ENCODE measurements around the gene SLC66A1. TPM values are rescaled to one million over a fixed set of nuclear protein-coding genes. Genes with fewer than 3 reads are reported as not detected.

Gene SLC66A1
- total RNA-seq, 1 donor from 2014 or later: 18.8 TPM

DNA sequence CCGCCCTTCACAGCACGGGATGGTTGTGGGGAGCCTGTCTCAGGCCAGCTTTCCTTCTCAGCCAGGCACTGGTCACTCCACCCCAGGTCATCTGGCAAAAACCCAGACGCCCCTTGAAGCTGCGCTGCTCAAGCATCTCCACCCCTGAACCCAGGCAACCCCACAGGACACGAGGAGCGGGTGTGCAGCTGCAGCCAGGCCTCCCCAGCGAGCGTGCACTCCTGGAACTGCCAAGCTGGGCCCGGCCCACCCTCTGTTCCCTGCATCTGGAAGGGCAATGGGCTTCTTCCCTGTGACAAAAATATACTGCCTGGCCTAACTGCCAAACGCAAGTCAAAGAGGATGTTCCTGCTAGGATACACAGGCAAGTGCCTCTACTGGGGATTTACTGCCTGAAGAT, 39.7 kb downstream of the SLC66A1 start:
- Mint-ChIP-seq H3K36me3 (ENCODE audit: low read depth) (peaks cover 32% of the 10 kb centered on the region), H3K4me1 (ENCODE audit: low read depth) (no peaks in the 10 kb centered on the region), H3K9me3 (ENCODE audit: low read depth) (no peaks in the 10 kb centered on the region), H3K27me3 (ENCODE audit: low read depth) (no peaks in the 10 kb centered on the region), H3K4me3 (ENCODE audit: unreplicated experiment) (no peak overlapping the region), H3K27ac (ENCODE audit: unreplicated experiment) (no peak overlapping the region)
- TF ChIP-seq, protein P1, sequence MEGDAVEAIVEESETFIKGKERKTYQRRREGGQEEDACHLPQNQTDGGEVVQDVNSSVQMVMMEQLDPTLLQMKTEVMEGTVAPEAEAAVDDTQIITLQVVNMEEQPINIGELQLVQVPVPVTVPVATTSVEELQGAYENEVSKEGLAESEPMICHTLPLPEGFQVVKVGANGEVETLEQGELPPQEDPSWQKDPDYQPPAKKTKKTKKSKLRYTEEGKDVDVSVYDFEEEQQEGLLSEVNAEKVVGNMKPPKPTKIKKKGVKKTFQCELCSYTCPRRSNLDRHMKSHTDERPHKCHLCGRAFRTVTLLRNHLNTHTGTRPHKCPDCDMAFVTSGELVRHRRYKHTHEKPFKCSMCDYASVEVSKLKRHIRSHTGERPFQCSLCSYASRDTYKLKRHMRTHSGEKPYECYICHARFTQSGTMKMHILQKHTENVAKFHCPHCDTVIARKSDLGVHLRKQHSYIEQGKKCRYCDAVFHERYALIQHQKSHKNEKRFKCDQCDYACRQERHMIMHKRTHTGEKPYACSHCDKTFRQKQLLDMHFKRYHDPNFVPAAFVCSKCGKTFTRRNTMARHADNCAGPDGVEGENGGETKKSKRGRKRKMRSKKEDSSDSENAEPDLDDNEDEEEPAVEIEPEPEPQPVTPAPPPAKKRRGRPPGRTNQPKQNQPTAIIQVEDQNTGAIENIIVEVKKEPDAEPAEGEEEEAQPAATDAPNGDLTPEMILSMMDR (IDR thresholded peaks at IDR 0.05): no peak
- no peak for DNase-seq (ENCODE audit: low spot score)

DNA sequence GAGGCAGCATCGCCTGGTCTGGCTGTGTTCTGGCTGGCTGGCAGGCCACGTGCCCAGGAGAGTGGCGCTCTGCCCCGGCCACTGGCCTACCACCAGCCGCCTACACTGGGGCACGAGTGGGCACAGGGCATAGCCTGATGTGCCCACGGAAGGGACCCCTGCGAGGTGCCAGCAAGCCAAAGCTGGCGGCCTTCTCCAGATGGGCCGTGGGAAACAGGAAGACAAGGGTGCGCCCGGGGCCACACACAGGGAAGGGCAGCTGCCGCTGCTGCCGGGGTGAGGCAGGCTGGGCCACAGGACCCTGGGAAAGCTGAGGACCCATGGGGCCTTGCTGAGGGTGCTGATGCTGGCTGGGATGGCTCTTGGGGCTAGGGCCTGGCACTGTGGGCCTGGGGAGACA, 40.7 kb downstream of the SLC66A1 start:
- no peak for DNase-seq (ENCODE audit: low spot score)
- Mint-ChIP-seq H3K4me3 (ENCODE audit: unreplicated experiment) (no peak overlapping the region), H3K36me3 (ENCODE audit: low read depth) (peaks cover 36% of the 10 kb centered on the region), H3K9me3 (ENCODE audit: low read depth) (no peaks in the 10 kb centered on the region), H3K27me3 (ENCODE audit: low read depth) (no peaks in the 10 kb centered on the region), H3K4me1 (ENCODE audit: low read depth) (no peaks in the 10 kb centered on the region), H3K27ac (ENCODE audit: unreplicated experiment) (no peak overlapping the region)
- TF ChIP-seq, protein P1 (IDR thresholded peaks at IDR 0.05): no peak

DNA sequence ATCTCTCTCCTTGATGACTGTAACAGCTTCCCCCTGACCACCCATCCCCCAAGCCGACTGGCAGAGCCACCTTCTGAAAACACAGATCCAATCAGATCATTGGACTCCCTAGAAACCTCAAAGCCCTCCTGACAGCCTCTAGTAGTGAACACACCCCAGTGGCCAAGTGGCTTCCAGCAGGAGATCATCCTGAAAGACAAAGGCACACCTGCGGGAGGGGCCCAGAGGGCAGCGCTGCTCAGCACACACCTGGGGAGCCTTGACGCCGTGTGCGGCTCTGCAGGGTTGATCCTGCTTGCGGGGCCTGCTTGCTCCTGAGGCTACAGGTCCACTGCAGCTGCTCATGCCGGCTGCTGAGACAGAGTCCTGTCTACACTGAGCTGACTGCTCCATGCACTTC, 41.5 kb downstream of the SLC66A1 start:
- no peaks in the 10 kb centered on the region for H3K4me1 Mint-ChIP-seq (ENCODE audit: low read depth)
- H3K27me3 Mint-ChIP-seq (ENCODE audit: low read depth): no peaks in the 10 kb centered on the region
- TF ChIP-seq, protein P1 (IDR thresholded peaks at IDR 0.05): no peak
- no peak overlapping the region for H3K27ac Mint-ChIP-seq (ENCODE audit: unreplicated experiment)
- DNase-seq (ENCODE audit: low spot score): no peak
- no peak overlapping the region for H3K4me3 Mint-ChIP-seq (ENCODE audit: unreplicated experiment)
- peaks cover 36% of the 10 kb centered on the region for H3K36me3 Mint-ChIP-seq (ENCODE audit: low read depth)
- H3K9me3 Mint-ChIP-seq (ENCODE audit: low read depth): no peaks in the 10 kb centered on the region

DNA sequence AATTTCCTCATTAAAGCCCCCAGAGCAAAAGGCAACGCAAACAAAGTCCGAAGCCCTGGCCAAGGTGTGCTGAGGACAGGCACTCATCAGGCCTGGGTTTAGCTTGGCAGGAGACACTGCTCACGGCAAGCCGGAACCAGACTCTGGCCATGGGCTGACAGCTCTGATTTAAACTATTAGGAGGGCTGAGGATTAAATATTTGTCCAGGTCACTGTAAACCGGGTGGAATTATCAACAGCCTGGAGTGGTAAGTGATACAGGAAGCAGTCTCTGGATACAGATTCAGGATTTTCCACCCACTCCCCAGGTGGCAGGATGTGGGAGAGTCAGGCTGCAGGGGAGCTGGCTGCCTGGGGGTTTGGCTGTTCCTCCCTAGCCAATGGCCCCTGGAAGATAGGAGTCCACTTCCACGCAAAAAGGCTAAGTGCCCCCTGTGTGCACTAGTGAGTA, 42.4 kb downstream of the SLC66A1 start:
- TF ChIP-seq, protein P1 (IDR thresholded peaks at IDR 0.05): no peak
- no peaks in the 10 kb centered on the region for H3K27me3 Mint-ChIP-seq (ENCODE audit: low read depth)
- H3K9me3 Mint-ChIP-seq (ENCODE audit: low read depth): no peaks in the 10 kb centered on the region
- no peak overlapping the region for H3K4me3 Mint-ChIP-seq (ENCODE audit: unreplicated experiment)
- H3K36me3 Mint-ChIP-seq (ENCODE audit: low read depth): peaks cover 32% of the 10 kb centered on the region
- H3K27ac Mint-ChIP-seq (ENCODE audit: unreplicated experiment): no peak overlapping the region
- H3K4me1 Mint-ChIP-seq (ENCODE audit: low read depth): no peaks in the 10 kb centered on the region
- DNase-seq (ENCODE audit: low spot score): no peak

DNA sequence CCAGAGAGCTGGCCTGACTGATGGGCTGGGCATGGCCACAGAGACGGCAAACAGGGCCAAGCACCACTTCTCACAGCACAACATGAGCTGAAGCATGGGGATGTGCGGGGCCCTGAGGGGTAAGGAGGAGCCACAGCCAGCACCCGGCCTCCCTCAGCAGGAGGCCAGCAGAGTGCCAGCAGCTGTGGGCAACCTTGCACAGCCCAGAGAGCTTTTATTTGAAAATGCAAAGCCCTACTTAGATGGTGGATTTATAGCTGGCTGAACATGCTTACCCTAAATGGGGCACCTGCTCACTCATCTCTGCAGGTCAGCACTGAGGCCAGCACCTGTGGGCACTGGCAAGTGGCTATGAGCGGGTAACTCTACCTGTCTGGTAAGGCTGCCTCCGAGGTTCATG, 44.1 kb downstream of the SLC66A1 start:
- TF ChIP-seq, protein P1 (IDR thresholded peaks at IDR 0.05): no peak
- peaks cover 29% of the 10 kb centered on the region for H3K36me3 Mint-ChIP-seq (ENCODE audit: low read depth)
- no peak overlapping the region for H3K4me3 Mint-ChIP-seq (ENCODE audit: unreplicated experiment)

More for the DNA sequence above, 44.1 kb downstream of the SLC66A1 start:
- no peak for DNase-seq (ENCODE audit: low spot score)
- no peaks in the 10 kb centered on the region for H3K9me3 Mint-ChIP-seq (ENCODE audit: low read depth)
- H3K27me3 Mint-ChIP-seq (ENCODE audit: low read depth): no peaks in the 10 kb centered on the region
- peaks cover 5% of the 10 kb centered on the region for H3K4me1 Mint-ChIP-seq (ENCODE audit: low read depth)
- H3K27ac Mint-ChIP-seq (ENCODE audit: unreplicated experiment): no peak overlapping the region
